Stimulated activated naive CD4-positive, alpha-beta T cell treated with Interleukin-2 at 50 U/mL for 16 hours (primary cell): ENCODE measurements around the gene HMGB4.

Experiments used
- DNase-seq: peaks from one replicate; lab custom pipeline; 2025; lab: John Stamatoyannopoulos, UW

The HMGB4 gene

GRCh38 chr1:33898406-33898805 is 34.5 kb downstream of the HMGB4 start:
- no peak for DNase-seq

GRCh38 chr1:33898881-33899280 is 35.0 kb downstream of the HMGB4 start:
- no peak for DNase-seq

- DNase-seq = no peak
Measured at GRCh38 chr1:33899746-33900145, 35.9 kb downstream of the HMGB4 start.

- DNase-seq = no peak
Measured at GRCh38 chr1:33902486-33903209, 38.8 kb downstream of the HMGB4 start.

DNA sequence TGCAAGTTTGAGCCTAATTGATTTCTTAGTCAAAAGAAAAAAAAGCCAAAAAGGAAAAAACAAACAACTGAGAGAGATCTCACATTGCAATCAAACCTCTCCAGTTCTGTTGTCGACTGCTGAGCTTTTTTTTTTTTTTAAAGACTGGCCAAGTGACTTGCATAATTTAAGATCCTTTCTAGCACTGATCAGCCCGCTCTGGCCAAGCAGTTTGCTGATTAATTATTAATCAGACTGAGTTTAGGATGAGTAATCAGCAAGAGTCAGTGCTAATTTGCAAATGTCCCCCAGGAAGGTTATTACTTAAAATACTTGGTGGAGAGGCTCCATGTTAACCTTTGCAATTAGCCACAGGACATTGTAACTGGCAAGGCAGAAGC is 39.3 kb downstream of the HMGB4 start:
- no peak for DNase-seq

DNA sequence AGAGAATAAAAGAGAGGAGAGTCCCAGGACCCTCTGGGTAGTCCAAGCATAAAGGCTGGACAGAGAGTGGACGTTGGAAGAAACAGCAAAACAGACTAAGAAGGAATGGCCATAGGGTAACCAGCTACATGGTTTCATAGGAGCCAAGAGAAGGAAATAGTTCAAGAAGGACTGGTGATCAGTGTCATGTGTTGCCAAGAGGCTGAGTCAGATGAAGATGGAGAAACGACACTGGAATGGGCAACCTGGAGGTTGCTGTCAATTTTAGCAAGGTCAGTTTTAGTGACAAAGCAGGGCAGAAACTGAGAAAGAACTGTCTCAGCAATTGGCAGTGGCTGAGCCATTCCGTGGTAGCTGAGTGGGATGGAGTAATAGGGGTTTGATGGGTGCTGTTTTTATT is 41.4 kb downstream of the HMGB4 start:
- no peak for DNase-seq

DNA sequence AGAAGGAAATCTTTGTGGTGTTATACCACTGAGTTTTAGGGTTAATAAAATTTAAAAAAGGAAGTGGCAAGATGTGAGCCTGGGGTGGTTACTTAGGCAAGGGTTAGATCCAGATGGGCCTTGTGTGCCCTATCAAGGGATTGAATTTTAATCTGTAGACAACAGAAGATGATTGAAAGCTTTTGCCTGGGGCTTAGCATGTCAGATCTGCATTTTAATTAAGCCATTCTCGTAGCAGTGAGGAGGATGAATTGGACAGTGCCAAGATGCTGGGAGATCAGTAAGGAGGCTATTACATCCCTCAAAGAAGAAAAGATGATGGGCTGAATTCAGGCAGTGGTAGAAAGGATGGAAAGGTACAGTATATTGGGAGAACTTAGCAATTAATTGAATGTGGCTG is 42.3 kb downstream of the HMGB4 start:
- DNase-seq = no peak

GRCh38 chr1:33908324-33908956 is 44.6 kb downstream of the HMGB4 start:
- no peak for DNase-seq
